Measurements from ENCODE around the gene IL9. TPM values are rescaled to one million over a fixed set of nuclear protein-coding genes. Genes with fewer than 3 reads are reported as not detected.

The IL9 gene
- total RNA-seq, 1 donor from 2014 or later, result not detected

DNA sequence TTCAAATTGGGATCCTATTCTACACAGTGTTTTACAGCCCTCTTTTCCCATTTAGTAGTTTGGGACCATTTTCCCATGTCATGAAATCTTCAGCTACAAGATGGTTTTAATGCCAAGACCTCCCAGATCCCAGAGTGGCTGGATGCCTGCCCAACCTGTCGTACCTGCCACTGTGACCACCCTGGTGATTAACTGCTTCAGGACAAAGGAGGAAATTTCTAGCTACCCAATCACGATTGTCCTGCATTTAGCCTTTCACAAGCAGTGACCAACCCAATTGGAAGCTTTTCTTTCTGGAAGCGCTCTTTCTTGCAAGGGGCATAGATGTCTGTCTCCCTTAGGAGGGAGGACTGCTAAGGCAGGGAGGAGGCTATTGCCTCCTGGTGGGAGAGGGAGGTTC lies 13.8 kb downstream of the IL9 start:
- Mint-ChIP-seq H3K36me3 (ENCODE audit: unreplicated experiment) (no peaks in the 10 kb centered on the region), H3K27ac (ENCODE audit: unreplicated experiment) (no peak overlapping the region), H3K4me1 (ENCODE audit: unreplicated experiment) (no peaks in the 10 kb centered on the region), H3K27me3 (ENCODE audit: unreplicated experiment) (peaks cover 49% of the 10 kb centered on the region), H3K4me3 (ENCODE audit: unreplicated experiment) (no peak overlapping the region), H3K9me3 (ENCODE audit: unreplicated experiment) (no peaks in the 10 kb centered on the region)
- TF ChIP-seq, protein P1, sequence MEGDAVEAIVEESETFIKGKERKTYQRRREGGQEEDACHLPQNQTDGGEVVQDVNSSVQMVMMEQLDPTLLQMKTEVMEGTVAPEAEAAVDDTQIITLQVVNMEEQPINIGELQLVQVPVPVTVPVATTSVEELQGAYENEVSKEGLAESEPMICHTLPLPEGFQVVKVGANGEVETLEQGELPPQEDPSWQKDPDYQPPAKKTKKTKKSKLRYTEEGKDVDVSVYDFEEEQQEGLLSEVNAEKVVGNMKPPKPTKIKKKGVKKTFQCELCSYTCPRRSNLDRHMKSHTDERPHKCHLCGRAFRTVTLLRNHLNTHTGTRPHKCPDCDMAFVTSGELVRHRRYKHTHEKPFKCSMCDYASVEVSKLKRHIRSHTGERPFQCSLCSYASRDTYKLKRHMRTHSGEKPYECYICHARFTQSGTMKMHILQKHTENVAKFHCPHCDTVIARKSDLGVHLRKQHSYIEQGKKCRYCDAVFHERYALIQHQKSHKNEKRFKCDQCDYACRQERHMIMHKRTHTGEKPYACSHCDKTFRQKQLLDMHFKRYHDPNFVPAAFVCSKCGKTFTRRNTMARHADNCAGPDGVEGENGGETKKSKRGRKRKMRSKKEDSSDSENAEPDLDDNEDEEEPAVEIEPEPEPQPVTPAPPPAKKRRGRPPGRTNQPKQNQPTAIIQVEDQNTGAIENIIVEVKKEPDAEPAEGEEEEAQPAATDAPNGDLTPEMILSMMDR (IDR thresholded peaks at IDR 0.05), result no peak
- DNase-seq (ENCODE audit: extremely low spot score, unreplicated experiment), result no peak

DNA sequence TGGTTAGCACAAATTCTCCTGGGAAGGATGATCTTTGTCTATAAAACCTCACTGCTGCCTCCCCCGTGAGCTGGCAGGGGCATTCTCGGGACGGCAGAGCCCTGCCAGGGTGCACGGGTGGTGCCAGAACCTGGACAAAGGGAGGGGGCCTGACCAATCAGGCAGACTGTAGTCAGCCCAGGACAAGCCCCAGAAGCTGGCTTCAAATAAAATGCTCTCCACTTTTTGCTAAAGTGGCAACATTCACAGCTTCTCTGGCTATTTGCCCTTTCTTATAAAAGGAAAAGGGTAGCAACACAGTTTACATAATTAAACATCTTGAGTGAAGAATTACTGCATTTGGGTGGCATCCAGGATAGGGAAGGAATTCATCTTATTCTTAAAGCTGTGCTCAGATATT lies 14.4 kb downstream of the IL9 start:
- H3K36me3 Mint-ChIP-seq (ENCODE audit: unreplicated experiment), result no peaks in the 10 kb centered on the region
- TF ChIP-seq, protein P1 (IDR thresholded peaks at IDR 0.05), result no peak
- no peaks in the 10 kb centered on the region for H3K4me1 Mint-ChIP-seq (ENCODE audit: unreplicated experiment)
- no peaks in the 10 kb centered on the region for H3K9me3 Mint-ChIP-seq (ENCODE audit: unreplicated experiment)
- no peak for DNase-seq (ENCODE audit: extremely low spot score, unreplicated experiment)
- H3K27me3 Mint-ChIP-seq (ENCODE audit: unreplicated experiment), result peaks cover 49% of the 10 kb centered on the region
- no peak overlapping the region for H3K4me3 Mint-ChIP-seq (ENCODE audit: unreplicated experiment)
- no peak overlapping the region for H3K27ac Mint-ChIP-seq (ENCODE audit: unreplicated experiment)

DNA sequence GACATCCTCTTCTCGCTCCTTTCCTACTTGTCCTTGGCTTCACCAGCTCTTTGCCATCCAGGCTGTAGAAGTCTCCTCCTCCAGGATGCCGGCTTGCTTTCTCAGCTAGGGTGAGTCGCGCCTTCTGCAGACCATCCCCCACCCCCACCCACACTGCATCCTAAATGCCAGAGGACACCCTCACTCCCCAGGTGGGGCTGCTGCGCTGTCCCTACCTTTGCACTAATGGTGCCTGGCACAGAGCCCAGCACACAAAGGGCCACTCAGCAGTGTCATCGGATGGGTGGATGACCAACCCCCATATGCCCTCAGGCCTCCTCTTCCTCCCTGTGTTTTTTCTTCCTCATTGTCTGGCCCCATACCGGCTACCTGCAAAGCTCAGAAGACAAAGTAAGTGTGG lies 14.8 kb downstream of the IL9 start:
- H3K27ac Mint-ChIP-seq (ENCODE audit: unreplicated experiment), result no peak overlapping the region
- peaks cover 51% of the 10 kb centered on the region for H3K27me3 Mint-ChIP-seq (ENCODE audit: unreplicated experiment)
- TF ChIP-seq, protein P1 (IDR thresholded peaks at IDR 0.05), result no peak
- H3K4me1 Mint-ChIP-seq (ENCODE audit: unreplicated experiment), result no peaks in the 10 kb centered on the region
- DNase-seq (ENCODE audit: extremely low spot score, unreplicated experiment), result no peak
- no peak overlapping the region for H3K4me3 Mint-ChIP-seq (ENCODE audit: unreplicated experiment)
- no peaks in the 10 kb centered on the region for H3K9me3 Mint-ChIP-seq (ENCODE audit: unreplicated experiment)
- H3K36me3 Mint-ChIP-seq (ENCODE audit: unreplicated experiment), result no peaks in the 10 kb centered on the region

DNA sequence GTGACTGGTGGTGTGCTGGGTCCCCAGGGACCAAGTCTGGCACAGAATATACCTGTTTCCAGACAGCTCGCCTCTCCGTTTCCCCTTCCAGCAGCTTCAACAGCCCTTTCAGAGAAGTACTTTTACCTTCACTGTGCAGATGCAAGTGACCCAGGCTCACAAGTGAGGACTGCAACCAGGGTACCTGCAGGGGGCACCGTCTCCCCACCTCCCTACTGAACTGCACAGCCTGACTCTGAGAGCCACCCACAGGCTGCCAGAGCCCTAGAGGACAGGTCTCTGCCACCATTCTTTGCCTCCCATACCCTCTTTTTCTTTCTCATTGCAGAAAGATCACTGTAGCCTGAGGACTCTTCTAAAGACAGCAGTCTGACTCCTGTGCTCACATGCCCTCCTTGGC lies 15.4 kb downstream of the IL9 start:
- no peaks in the 10 kb centered on the region for H3K4me1 Mint-ChIP-seq (ENCODE audit: unreplicated experiment)
- no peak overlapping the region for H3K4me3 Mint-ChIP-seq (ENCODE audit: unreplicated experiment)
- no peaks in the 10 kb centered on the region for H3K9me3 Mint-ChIP-seq (ENCODE audit: unreplicated experiment)
- no peak overlapping the region for H3K27ac Mint-ChIP-seq (ENCODE audit: unreplicated experiment)
- H3K27me3 Mint-ChIP-seq (ENCODE audit: unreplicated experiment), result peaks cover 52% of the 10 kb centered on the region
- H3K36me3 Mint-ChIP-seq (ENCODE audit: unreplicated experiment), result no peaks in the 10 kb centered on the region
- DNase-seq (ENCODE audit: extremely low spot score, unreplicated experiment), result no peak
- TF ChIP-seq, protein P1 (IDR thresholded peaks at IDR 0.05), result no peak

DNA sequence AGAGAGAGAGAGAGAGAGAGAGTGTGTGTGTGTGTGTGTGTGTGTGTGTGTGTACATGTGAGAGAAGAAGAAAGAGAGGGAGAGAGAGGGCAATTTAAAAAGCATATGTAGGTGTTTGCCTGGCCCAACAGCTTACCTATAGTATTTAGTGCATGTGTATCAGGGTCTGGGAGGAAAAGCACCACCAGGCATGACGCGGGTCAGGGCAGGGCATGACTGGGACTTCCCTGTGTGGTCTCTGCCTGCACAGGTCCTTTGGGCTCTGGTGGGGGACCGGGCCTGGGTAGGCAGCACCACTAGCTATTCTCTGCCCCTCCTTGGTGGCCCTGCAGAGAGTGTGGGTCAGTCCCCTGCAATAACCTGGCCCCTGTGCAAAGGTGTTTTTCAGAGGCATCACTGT lies 16.1 kb downstream of the IL9 start:
- TF ChIP-seq, protein P1 (IDR thresholded peaks at IDR 0.05), result no peak
- Mint-ChIP-seq H3K4me1 (ENCODE audit: unreplicated experiment) (no peaks in the 10 kb centered on the region), H3K9me3 (ENCODE audit: unreplicated experiment) (no peaks in the 10 kb centered on the region), H3K27ac (ENCODE audit: unreplicated experiment) (no peak overlapping the region), H3K27me3 (ENCODE audit: unreplicated experiment) (peaks cover 54% of the 10 kb centered on the region), H3K4me3 (ENCODE audit: unreplicated experiment) (no peak overlapping the region), H3K36me3 (ENCODE audit: unreplicated experiment) (no peaks in the 10 kb centered on the region)
- DNase-seq (ENCODE audit: extremely low spot score, unreplicated experiment), result no peak
